HL-60 (cell line): Measurements from ENCODE around the gene COLEC12.

Experiments used
- DNase-seq, 2 experiments: peaks; one replicate each; pipeline ENCODE4 v3.0.0-alpha.2; 2010 to 2020; ENCODE audit warnings: low read depth in 1 of 2, low spot score in 1 of 2
- H3K27ac ChIP-seq: fragments of 250-450 bp; sonication (Bioruptor Pico); replicated peaks from 2 replicates; pipeline ENCODE4 v1.5.1; 2020; ENCODE audit warnings: mild to moderate bottlenecking, moderate library complexity
- H3K27me3 ChIP-seq: fragments of 250-450 bp; sonication (Bioruptor Pico); 2 replicates; pipeline ENCODE4 v1.5.1; 2021; ENCODE audit warnings: mild to moderate bottlenecking, moderate library complexity; ENCODE audit not compliant: insufficient read depth, poor library complexity, severe bottlenecking
- H3K4me3 ChIP-seq: replicated peaks from 2 replicates; pipeline ENCODE4 v1.5.1; 2011; ENCODE audit warnings: mild to moderate bottlenecking, control low read depth, low read length; ENCODE audit not compliant: insufficient read depth
- CTCF ChIP-seq: IDR thresholded peaks from one replicate; pipeline ENCODE4 v1.5.1; 2011; ENCODE audit warnings: low read length, control low read depth, inconsistent platforms; ENCODE audit not compliant: insufficient read depth
- GABPA ChIP-seq: IDR thresholded peaks from 2 replicates; pipeline ENCODE4 v1.6.1; 2012; ENCODE audit warnings: low read depth
- POLR2AphosphoS5 ChIP-seq: IDR thresholded peaks from 2 replicates; pipeline ENCODE4 v1.6.1; 2012; ENCODE audit warnings: low read depth
- REST ChIP-seq: IDR thresholded peaks from 2 replicates; pipeline ENCODE4 v1.6.1; 2012; ENCODE audit warnings: low read depth; ENCODE audit not compliant: insufficient replicate concordance
- SPI1 ChIP-seq: IDR thresholded peaks from 2 replicates; pipeline ENCODE4 v1.6.1; 2012; ENCODE audit warnings: low read depth, mild to moderate bottlenecking, borderline replicate concordance

The COLEC12 gene

GRCh38 chr18:415617-416612 is 84.6 kb downstream of the COLEC12 start:
- H3K27me3 ChIP-seq = no peaks in the 10 kb centered on the region
- TF ChIP-seq POLR2AphosphoS5 (no peak), REST (no peak), SPI1 (peak; percentile 63; the same call in 1 of the 2 replicates), CTCF (no peak), GABPA (no peak)
- H3K4me3 ChIP-seq = no peak overlapping the region
- DNase-seq = peak; percentile 33 to 63
- peak overlapping the region; percentile 34 for H3K27ac ChIP-seq

- DNase-seq = no peak
- no peak overlapping the region for H3K4me3 ChIP-seq
- peak overlapping the region; percentile 34; the same call in 1 of the 2 replicates for H3K27ac ChIP-seq
- TF ChIP-seq SPI1 (no peak), CTCF (no peak), POLR2AphosphoS5 (no peak), GABPA (no peak), REST (no peak)
- no peaks in the 10 kb centered on the region for H3K27me3 ChIP-seq
These were observed 85.5 kb downstream of the COLEC12 start for GRCh38 chr18:415047-415446.

- DNase-seq = no peak
- no peak for TF ChIP-seq CTCF
- no peak for TF ChIP-seq SPI1
- no peak for TF ChIP-seq POLR2AphosphoS5
- no peak for TF ChIP-seq REST
- no peak for TF ChIP-seq GABPA
- H3K4me3 ChIP-seq = no peak overlapping the region
- H3K27ac ChIP-seq = no peak overlapping the region
- no peaks in the 10 kb centered on the region for H3K27me3 ChIP-seq
These were observed 87.3 kb downstream of the COLEC12 start for GRCh38 chr18:413233-413632.
